Lung (tissue), 12 donors: ENCODE results near the gene MAN2A2. TPM values are rescaled to one million over a fixed set of nuclear protein-coding genes. Genes with fewer than 3 reads are reported as not detected.

Source experiments
- ATAC-seq: fragments of 200-7000 bp; cut with Tn5 transposase; one replicate; pipeline ENCODE4 v1.9.1; 2020; ENCODE audit warnings: moderate number of reproducible peaks; ENCODE audit not compliant: insufficient read depth, low FRiP score
- DNase-seq, 3 donors: peaks; one replicate each; pipeline ENCODE4 v3.0.0-alpha.2; 2013 to 2017
- H3K27ac ChIP-seq, 2 donors: one replicate each; pipeline ENCODE4 v1.5.1; 2013; ENCODE audit warnings: mild to moderate bottlenecking in 2 of 2, moderate library complexity in 2 of 2, control low read depth in 1 of 2, inconsistent platforms in 1 of 2, low read depth in 1 of 2, low read length in 1 of 2
- H3K27me3 ChIP-seq, 3 donors: one replicate each; pipeline ENCODE4 v1.5.1; 2013; ENCODE audit warnings: low read length in 2 of 3; ENCODE audit not compliant: control insufficient read depth in 3 of 3, insufficient read depth in 3 of 3
- H3K36me3 ChIP-seq, 4 donors: one replicate each; pipeline ENCODE4 v1.5.1; 2013; ENCODE audit warnings: low read length in 4 of 4, mild to moderate bottlenecking in 1 of 4, moderate library complexity in 1 of 4; ENCODE audit not compliant: control insufficient read depth in 4 of 4, insufficient read depth in 4 of 4
- H3K4me1 ChIP-seq, 5 donors: one replicate each; pipeline ENCODE4 v1.5.1; 2013; ENCODE audit warnings: low read length in 5 of 5, mild to moderate bottlenecking in 2 of 5, moderate library complexity in 1 of 5; ENCODE audit not compliant: control insufficient read depth in 5 of 5, insufficient read depth in 5 of 5
- H3K4me3 ChIP-seq: one replicate; pipeline ENCODE4 v1.5.1; 2013; ENCODE audit warnings: mild to moderate bottlenecking, control low read depth, moderate library complexity
- H3K9ac ChIP-seq, 2 donors: one replicate each; pipeline ENCODE4 v1.5.1; 2013; ENCODE audit warnings: low read length in 2 of 2, control low read depth in 1 of 2; ENCODE audit not compliant: insufficient read depth in 1 of 2
- H3K9me3 ChIP-seq, 4 donors: one replicate each; pipeline ENCODE4 v1.5.1; 2013; ENCODE audit warnings: low read length in 3 of 4, mild to moderate bottlenecking in 1 of 4, moderate library complexity in 1 of 4; ENCODE audit not compliant: control insufficient read depth in 4 of 4, insufficient read depth in 3 of 4
- WGBS, 2 donors: extraction: QIAGEN DNeasy Blood & Tissue Kit; methylation state at CpG; one replicate each; pipeline ENCODE4 v1.1.7; 2013; 5-methylcytosine and 5-hydroxymethylcytosine counted together
- polyA plus RNA-seq, 2 donors: library from polyadenylated mRNA; stranded (reverse); fragments of 200-250 nt; gene quantifications; one replicate each; pipeline ENCODE4 v1.2.1, GENCODE V29; 2013
- total RNA-seq, 2 donors: library from RNA; depleted of rRNA in 1 of 2; stranded (reverse); fragments of >200 nt in 1 of 2; gene quantifications; one replicate each; pipeline ENCODE4 v1.2.1, GENCODE V29; 2014 to 2021
- TF ChIP-seq, protein P1 (sequence below): IDR thresholded peaks from 2 replicates; pipeline ENCODE4 v1.5.1; 2012; ENCODE audit warnings: mild to moderate bottlenecking; ENCODE audit errors: control extremely low read depth, extremely low read depth
- donor health status: control.
- donor health status: control.
- donor health status: Bipolar disorder and iron deficiency.
- donor health status: healthy.
- donor health status: DM: yes; HTN: yes; CAD: no.

MAN2A2 gene
- total and polyA plus RNA-seq, 4 donors: 34.1 to 82.9 (median 60.1) TPM

GRCh38 chr15:90881181-90881977 lies 21.7 kb upstream of the MAN2A2 start:
- no peak overlapping the region for H3K27ac ChIP-seq
- no peaks in the 10 kb centered on the region for H3K9me3 ChIP-seq
- H3K9ac ChIP-seq: no peak overlapping the region
- H3K4me1 ChIP-seq: peaks cover 0 to 34% (median 11%) of the 10 kb centered on the region in 5 donors
- ATAC-seq: no peak
- TF ChIP-seq, protein P1, sequence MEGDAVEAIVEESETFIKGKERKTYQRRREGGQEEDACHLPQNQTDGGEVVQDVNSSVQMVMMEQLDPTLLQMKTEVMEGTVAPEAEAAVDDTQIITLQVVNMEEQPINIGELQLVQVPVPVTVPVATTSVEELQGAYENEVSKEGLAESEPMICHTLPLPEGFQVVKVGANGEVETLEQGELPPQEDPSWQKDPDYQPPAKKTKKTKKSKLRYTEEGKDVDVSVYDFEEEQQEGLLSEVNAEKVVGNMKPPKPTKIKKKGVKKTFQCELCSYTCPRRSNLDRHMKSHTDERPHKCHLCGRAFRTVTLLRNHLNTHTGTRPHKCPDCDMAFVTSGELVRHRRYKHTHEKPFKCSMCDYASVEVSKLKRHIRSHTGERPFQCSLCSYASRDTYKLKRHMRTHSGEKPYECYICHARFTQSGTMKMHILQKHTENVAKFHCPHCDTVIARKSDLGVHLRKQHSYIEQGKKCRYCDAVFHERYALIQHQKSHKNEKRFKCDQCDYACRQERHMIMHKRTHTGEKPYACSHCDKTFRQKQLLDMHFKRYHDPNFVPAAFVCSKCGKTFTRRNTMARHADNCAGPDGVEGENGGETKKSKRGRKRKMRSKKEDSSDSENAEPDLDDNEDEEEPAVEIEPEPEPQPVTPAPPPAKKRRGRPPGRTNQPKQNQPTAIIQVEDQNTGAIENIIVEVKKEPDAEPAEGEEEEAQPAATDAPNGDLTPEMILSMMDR: no peak
- no peaks in the 10 kb centered on the region for H3K27me3 ChIP-seq
- WGBS, 2 donors: 88 to 93% methylated on average over 26 to 35 of the region's 35 CpGs
- H3K36me3 ChIP-seq: peaks cover 13 to 59% (median 32%) of the 10 kb centered on the region in 4 donors
- DNase-seq: no peak
- no peak overlapping the region for H3K4me3 ChIP-seq

- no peak for ATAC-seq
- H3K27me3 ChIP-seq: no peaks in the 10 kb centered on the region
- H3K4me3 ChIP-seq: no peak overlapping the region
- H3K36me3 ChIP-seq: peaks cover 13 to 55% (median 26%) of the 10 kb centered on the region in 4 donors
- DNase-seq: no peak
- H3K27ac ChIP-seq: no peak overlapping the region
- WGBS, 2 donors: 90 to 91% methylated on average over 19 of the region's 19 CpGs
- H3K9me3 ChIP-seq: no peaks in the 10 kb centered on the region
- peaks cover 0 to 34% (median 11%) of the 10 kb centered on the region in 5 donors for H3K4me1 ChIP-seq
- H3K9ac ChIP-seq: no peak overlapping the region
- TF ChIP-seq, protein P1: no peak
Measured at GRCh38 chr15:90881978-90882721, 21.0 kb upstream of the MAN2A2 start.

DNA sequence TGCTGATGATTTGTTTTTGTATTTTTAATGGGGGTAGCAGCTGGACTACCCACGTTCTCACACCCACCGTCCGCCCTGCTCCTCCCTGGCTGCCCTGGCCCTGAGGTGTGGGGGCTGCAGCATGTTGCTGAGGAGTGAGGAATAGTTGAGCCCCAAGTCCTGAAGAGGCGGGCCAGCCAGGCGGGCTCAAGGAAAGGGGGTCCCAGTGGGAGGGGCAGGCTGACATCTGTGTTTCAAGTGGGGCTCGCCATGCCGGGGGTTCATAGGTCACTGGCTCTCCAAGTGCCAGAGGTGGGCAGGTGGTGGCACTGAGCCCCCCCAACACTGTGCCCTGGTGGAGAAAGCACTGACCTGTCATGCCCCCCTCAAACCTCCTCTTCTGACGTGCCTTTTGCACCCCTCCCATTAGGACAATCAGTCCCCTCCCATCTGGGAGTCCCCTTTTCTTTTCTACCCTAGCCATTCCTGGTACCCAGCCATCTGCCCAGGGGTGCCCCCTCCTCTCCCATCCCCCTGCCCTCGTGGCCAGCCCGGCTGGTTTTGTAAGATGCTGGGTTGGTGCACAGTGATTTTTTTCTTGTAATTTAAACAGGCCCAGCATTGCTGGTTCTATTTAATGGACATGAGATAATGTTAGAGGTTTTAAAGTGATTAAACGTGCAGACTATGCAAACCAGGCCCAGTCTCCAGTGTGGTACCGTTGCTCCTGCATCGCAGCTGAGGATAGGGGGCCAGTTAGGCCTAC lies 20.1 kb upstream of the MAN2A2 start:
- TF ChIP-seq, protein P1: no peak
- H3K36me3 ChIP-seq: peaks cover 9 to 49% (median 21%) of the 10 kb centered on the region in 4 donors
- 73 to 85% methylated on average over 13 of the region's 13 CpGs for WGBS, 2 donors
- peak overlapping the region; percentile 89 to 90 for H3K27ac ChIP-seq
- H3K27me3 ChIP-seq: no peaks in the 10 kb centered on the region
- H3K4me1 ChIP-seq: peaks cover 0 to 34% (median 11%) of the 10 kb centered on the region in 5 donors
- no peak overlapping the region for H3K4me3 ChIP-seq
- DNase-seq (no peak), ATAC-seq (no peak)
- no peaks in the 10 kb centered on the region for H3K9me3 ChIP-seq
- no peak overlapping the region for H3K9ac ChIP-seq
